Smooth muscle cell (in vitro differentiated cells): ENCODE data around the gene HUNK. TPM values are rescaled to one million over a fixed set of nuclear protein-coding genes. Genes with fewer than 3 reads are reported as not detected.

ENCODE experiments used
- DNase-seq: peaks from one replicate; lab custom pipeline; 2025; ENCODE audit not compliant: unreplicated experiment; lab: John Stamatoyannopoulos, UW
- H2AFZ ChIP-seq: fragments of 200-600 bp; sonication (generic); 2 replicates; pipeline ENCODE4 v1.6.0; 2016; ENCODE audit warnings: antibody characterized with exemption, low read depth, mild to moderate bottlenecking
- H3F3A ChIP-seq: fragments of 200-600 bp; sonication (generic); 2 replicates; pipeline ENCODE4 v1.6.0; 2017; ENCODE audit warnings: antibody characterized with exemption, low read depth
- H3K27ac ChIP-seq: fragments of 200-600 bp; sonication (generic); 2 replicates; pipeline ENCODE4 v1.5.1; 2016; ENCODE audit warnings: low read depth, mild to moderate bottlenecking
- H3K27me3 ChIP-seq: fragments of 200-600 bp; sonication (generic); 2 replicates; pipeline ENCODE4 v1.6.1; 2016; ENCODE audit warnings: low read depth, mild to moderate bottlenecking
- H3K36me3 ChIP-seq: fragments of 200-600 bp; sonication (generic); 2 replicates; pipeline ENCODE4 v1.5.1; 2016; ENCODE audit warnings: low read depth
- H3K4me1 ChIP-seq: fragments of 200-600 bp; sonication (generic); 2 replicates; pipeline ENCODE4 v1.5.1; 2016; ENCODE audit warnings: low read depth
- H3K4me2 ChIP-seq: fragments of 200-600 bp; sonication (generic); 2 replicates; pipeline ENCODE4 v1.6.0; 2016; ENCODE audit warnings: mild to moderate bottlenecking
- H3K4me3 ChIP-seq: fragments of 200-600 bp; sonication (generic); 2 replicates; pipeline ENCODE4 v1.5.1; 2016; ENCODE audit warnings: mild to moderate bottlenecking
- H3K79me2 ChIP-seq: fragments of 200-600 bp; sonication (generic); 2 replicates; pipeline ENCODE4 v1.6.0; 2016; ENCODE audit warnings: low read depth, mild to moderate bottlenecking
- H3K9ac ChIP-seq: fragments of 200-600 bp; sonication (generic); 2 replicates; pipeline ENCODE4 v1.6.0; 2016; ENCODE audit warnings: low read depth
- H3K9me3 ChIP-seq: fragments of 200-600 bp; sonication (generic); replicated peaks from 2 replicates; pipeline ENCODE4 v1.5.1; 2016; ENCODE audit warnings: low read depth
- H4K20me1 ChIP-seq: fragments of 200-600 bp; sonication (generic); 2 replicates; pipeline ENCODE4 v1.6.0; 2016; ENCODE audit warnings: low read depth
- WGBS: methylation state at CpG from one replicate; pipeline ENCODE4 v1.1.7; 2016; ENCODE audit warnings: low lambda C conversion rate; 5-methylcytosine and 5-hydroxymethylcytosine counted together
- polyA plus RNA-seq: library from polyadenylated mRNA; unstranded; fragments of >200 nt; fragmentation: Nextera tagmentation; extraction: Ambion mirVana; gene quantifications from 2 replicates; pipeline ENCODE4 v1.2.1, GENCODE V29; 2016
- total RNA-seq: library from RNA; depleted of rRNA; stranded (reverse); fragments of >200 nt; gene quantifications from 2 replicates; pipeline ENCODE4 v1.2.3, GENCODE V29; 2014
- TF ChIP-seq, protein P1 (sequence below): fragments of 200-600 bp; sonication (generic); IDR thresholded peaks from 2 replicates; pipeline ENCODE4 v1.5.1; 2017; ENCODE audit warnings: borderline replicate concordance, mild to moderate bottlenecking, antibody characterized with exemption; ENCODE audit not compliant: insufficient read depth, poor library complexity, severe bottlenecking

The HUNK gene
- total and polyA plus RNA-seq, 2 experiments from 2014 or later: 5.5 to 11.6 TPM

DNA sequence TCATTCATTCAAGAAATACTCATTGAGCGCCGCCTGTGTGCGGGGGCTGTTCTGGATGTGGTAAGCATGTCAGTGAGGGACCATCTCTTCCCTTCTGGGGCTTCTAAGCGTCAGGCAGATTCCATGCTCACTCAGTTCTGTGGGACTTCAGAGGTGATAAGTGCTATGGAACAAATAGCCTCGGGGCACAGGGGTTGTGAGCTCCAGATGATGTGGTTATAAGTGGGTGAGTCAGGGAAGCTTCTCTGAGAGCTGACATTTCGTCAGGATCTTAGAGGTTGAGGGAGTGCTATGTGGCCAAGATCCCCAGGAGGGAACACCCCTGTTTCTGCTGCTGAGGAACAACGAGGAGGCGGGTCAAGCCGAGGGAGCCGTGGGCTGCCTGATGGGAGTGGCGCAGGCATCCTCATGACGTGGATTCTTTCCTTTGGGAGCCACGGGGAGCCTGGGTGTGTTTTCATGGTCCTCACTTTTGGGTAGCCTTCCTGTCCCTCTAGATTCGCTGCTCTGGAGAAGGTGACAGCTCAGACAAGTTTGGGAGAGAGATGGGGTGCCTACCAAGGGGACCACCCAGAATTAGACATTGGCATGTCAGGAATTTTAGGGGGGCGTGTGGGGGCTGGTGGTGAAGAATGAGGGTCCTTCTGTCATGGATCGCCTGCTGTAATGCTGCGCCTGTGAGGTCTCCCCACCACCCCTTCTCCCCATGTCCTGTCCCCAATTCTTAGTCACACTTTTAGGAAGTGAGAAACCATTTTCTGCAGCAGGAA lies 38.5 kb downstream of the HUNK start:
- H3K4me2 ChIP-seq: peak overlapping the region; percentile 46
- H3K4me3 ChIP-seq: no peak overlapping the region
- H3K9me3 ChIP-seq: no peaks in the 10 kb centered on the region
- 47% methylated on average over 17 of the region's 17 CpGs for WGBS
- H4K20me1 ChIP-seq: peaks cover 32% of the 10 kb centered on the region
- H2AFZ ChIP-seq: no peak overlapping the region
- no peak for DNase-seq
- TF ChIP-seq, protein P1, sequence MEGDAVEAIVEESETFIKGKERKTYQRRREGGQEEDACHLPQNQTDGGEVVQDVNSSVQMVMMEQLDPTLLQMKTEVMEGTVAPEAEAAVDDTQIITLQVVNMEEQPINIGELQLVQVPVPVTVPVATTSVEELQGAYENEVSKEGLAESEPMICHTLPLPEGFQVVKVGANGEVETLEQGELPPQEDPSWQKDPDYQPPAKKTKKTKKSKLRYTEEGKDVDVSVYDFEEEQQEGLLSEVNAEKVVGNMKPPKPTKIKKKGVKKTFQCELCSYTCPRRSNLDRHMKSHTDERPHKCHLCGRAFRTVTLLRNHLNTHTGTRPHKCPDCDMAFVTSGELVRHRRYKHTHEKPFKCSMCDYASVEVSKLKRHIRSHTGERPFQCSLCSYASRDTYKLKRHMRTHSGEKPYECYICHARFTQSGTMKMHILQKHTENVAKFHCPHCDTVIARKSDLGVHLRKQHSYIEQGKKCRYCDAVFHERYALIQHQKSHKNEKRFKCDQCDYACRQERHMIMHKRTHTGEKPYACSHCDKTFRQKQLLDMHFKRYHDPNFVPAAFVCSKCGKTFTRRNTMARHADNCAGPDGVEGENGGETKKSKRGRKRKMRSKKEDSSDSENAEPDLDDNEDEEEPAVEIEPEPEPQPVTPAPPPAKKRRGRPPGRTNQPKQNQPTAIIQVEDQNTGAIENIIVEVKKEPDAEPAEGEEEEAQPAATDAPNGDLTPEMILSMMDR: no peak
- H3F3A ChIP-seq: no peaks in the 10 kb centered on the region
- no peaks in the 10 kb centered on the region for H3K27me3 ChIP-seq
- peaks cover 24% of the 10 kb centered on the region for H3K4me1 ChIP-seq
- H3K79me2 ChIP-seq: peaks cover 31% of the 10 kb centered on the region
- H3K36me3 ChIP-seq: no peaks in the 10 kb centered on the region
- no peak overlapping the region for H3K9ac ChIP-seq
- peak overlapping the region; percentile 34 for H3K27ac ChIP-seq

DNA sequence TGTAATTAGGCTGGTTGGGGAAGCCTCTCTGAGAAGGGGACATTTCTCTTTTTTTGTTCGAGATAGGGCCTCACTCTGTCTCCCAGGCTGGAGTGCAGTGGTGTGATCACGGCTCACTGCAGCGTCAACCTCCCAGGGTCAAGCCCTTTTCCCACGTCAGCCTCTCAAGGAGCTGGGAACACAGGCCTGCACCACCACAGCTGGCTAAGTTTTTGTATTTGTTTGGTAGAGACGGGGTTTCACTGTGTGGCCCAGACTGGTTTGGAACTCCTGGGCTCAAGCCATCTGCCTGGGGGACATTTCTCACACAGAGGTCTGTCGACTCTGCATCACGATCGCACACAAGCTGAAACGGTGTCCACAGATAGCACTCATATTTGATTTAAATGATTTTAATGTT lies 39.7 kb downstream of the HUNK start:
- Histone ChIP-seq H3K9ac (no peak overlapping the region), H3K79me2 (peaks cover 31% of the 10 kb centered on the region), H2AFZ (no peak overlapping the region), H3K36me3 (no peaks in the 10 kb centered on the region), H3F3A (no peaks in the 10 kb centered on the region), H4K20me1 (peaks cover 30% of the 10 kb centered on the region), H3K27me3 (no peaks in the 10 kb centered on the region), H3K27ac (no peak overlapping the region), H3K4me3 (no peak overlapping the region), H3K9me3 (no peaks in the 10 kb centered on the region), H3K4me2 (no peak overlapping the region), H3K4me1 (peaks cover 24% of the 10 kb centered on the region)
- 83% methylated on average over 9 of the region's 9 CpGs for WGBS
- TF ChIP-seq, protein P1: no peak
- no peak for DNase-seq

DNA sequence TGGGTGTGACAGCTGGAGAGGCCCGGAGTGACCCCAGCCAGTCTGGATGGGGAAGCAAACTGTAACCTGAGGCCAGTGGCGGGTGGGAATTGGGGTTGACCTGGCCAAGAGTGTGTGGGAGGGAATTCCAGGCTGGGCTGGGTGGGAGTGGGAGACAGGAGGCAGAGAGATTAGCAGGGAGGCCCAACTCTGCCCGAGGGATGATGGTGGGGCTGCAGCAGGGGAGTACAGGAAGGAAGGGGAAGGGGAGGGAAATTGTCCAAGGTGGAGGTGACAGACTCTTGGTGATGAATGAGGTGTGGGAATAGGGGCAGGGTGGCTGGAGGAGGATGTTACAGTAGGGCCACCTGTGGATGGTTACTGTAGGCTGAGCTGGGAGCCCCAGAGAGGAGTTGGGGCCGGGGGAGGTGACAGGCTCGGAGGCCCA lies 40.4 kb downstream of the HUNK start:
- Histone ChIP-seq H3K27me3 (no peaks in the 10 kb centered on the region), H2AFZ (no peak overlapping the region), H3K4me3 (no peak overlapping the region), H3K9me3 (no peaks in the 10 kb centered on the region), H3K9ac (no peak overlapping the region), H3K79me2 (peaks cover 30% of the 10 kb centered on the region), H4K20me1 (peaks cover 30% of the 10 kb centered on the region), H3K27ac (no peak overlapping the region), H3F3A (no peaks in the 10 kb centered on the region), H3K4me2 (no peak overlapping the region), H3K4me1 (peaks cover 20% of the 10 kb centered on the region), H3K36me3 (no peaks in the 10 kb centered on the region)
- TF ChIP-seq, protein P1: no peak
- DNase-seq: no peak
- 64% methylated on average over 5 of the region's 5 CpGs for WGBS

DNA sequence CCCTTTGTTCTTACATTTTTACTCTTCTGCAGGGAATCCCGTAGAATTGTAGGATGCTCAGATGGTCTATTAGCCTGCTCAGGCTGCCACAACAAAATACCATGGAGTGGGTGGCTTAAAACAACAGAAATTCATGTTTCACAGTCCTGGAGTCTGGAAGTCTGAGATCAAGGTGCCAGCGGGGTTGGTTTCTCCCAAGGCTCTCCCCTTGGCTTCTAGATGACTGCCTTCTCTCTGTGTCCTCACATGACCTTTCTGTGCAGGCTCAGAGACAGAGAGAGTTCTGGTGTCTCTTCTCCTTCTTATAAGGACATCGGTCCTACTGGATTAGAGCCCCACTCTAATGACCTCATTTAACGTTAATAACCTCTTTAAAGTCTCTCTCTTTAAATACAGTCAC lies 41.7 kb downstream of the HUNK start:
- Histone ChIP-seq H3K4me3 (no peak overlapping the region), H3K9me3 (no peaks in the 10 kb centered on the region), H3K4me1 (peaks cover 8% of the 10 kb centered on the region), H3K9ac (no peak overlapping the region), H3F3A (no peaks in the 10 kb centered on the region), H3K36me3 (no peaks in the 10 kb centered on the region), H3K4me2 (no peak overlapping the region), H3K27ac (no peak overlapping the region), H4K20me1 (peaks cover 23% of the 10 kb centered on the region), H2AFZ (no peak overlapping the region), H3K27me3 (no peaks in the 10 kb centered on the region), H3K79me2 (peaks cover 30% of the 10 kb centered on the region)
- TF ChIP-seq, protein P1: no peak
- no peak for DNase-seq
- 48% methylated on average over 4 of the region's 4 CpGs for WGBS
